ENCODE measurements around the gene AP3B1. TPM values are rescaled to one million over a fixed set of nuclear protein-coding genes. Genes with fewer than 3 reads are reported as not detected.

Gene AP3B1
- total and polyA plus RNA-seq, 2 donors (not counting 3 experiments of a cell fraction or from before 2014, with no cell fraction given): 31.6 to 46.7 TPM

DNA sequence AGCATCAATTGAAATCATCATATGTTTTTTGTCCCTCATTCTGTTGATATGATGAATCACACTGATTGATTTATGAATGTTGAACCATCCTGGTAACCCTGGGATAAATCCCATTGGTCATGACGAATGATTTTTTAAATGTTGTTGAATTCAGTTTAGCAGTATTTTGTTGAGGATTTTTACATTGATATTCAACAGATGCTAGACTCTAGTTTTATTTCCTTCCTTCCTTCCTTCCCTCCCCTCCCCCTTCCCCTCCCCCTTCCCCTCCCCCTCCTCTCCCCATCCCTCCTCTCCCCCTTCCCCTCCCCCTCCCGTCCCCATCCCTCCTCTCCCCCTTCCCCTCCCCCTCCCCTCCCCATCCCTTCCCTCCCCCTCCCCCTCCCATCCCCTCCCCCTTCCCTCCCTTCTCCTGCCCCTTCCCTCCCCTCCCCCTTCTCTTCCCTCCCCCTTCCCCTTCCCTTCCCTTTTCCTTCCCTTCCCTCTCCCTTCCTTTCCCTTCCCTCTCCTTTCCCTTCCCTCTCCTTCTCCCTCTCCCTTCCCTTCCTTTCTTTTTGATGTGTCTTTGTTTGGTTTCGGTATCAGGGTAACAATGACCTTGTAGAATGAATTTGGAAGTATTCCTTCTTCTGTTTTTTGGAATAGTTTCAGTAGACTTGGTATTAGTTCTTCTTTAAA is 142.8 kb downstream of the AP3B1 start:
- H3K9me3 ChIP-seq (replicated peaks; ENCODE audit: control insufficient read depth, insufficient read depth, low read length): no peaks in the 10 kb centered on the region
- no peak overlapping the region for H3K4me3 ChIP-seq (replicated peaks in 1 of 3; ENCODE audit: insufficient read depth in 1 of 3, low read depth in 1 of 3, low read length in 3 of 3)
- no peaks in the 10 kb centered on the region for H3K9me1 ChIP-seq (replicated peaks; ENCODE audit: control insufficient read depth, extremely low read depth, insufficient read depth, low read length)
- BruUV-seq (replicated peaks): no TSS peak
- POLR2A ChIA-PET: no interaction called here
- H4K20me1 ChIP-seq (replicated peaks; ENCODE audit: control insufficient read depth, extremely low read depth, insufficient read depth, low read length): no peaks in the 10 kb centered on the region
- no peak overlapping the region for H3K9ac ChIP-seq (replicated peaks; ENCODE audit: extremely low read depth, insufficient read depth, low read length)
- TF ChIP-seq JUN (IDR thresholded peaks at IDR 0.05; ENCODE audit: borderline replicate concordance, insufficient read depth, insufficient read length, low read depth) (no peak), GATA2 (IDR thresholded peaks at IDR 0.05; ENCODE audit: insufficient read depth, insufficient read length, low read depth, low read length) (no peak), POLR2AphosphoS5 (IDR thresholded peaks at IDR 0.05; ENCODE audit: insufficient read depth, low read depth, low read length) (no peak), FOS (IDR thresholded peaks at IDR 0.05; ENCODE audit: borderline replicate concordance, insufficient read depth, low read length) (no peak), MYC (IDR thresholded peaks at IDR 0.05; ENCODE audit: low read depth, low read length) (no peak), EZH2 (IDR thresholded peaks at IDR 0.05; ENCODE audit: borderline replicate concordance, low read depth, low read length, severe bottlenecking) (no peak), MAX (IDR thresholded peaks at IDR 0.05; ENCODE audit: insufficient read depth, insufficient read length) (no peak), POLR2A (IDR thresholded peaks at IDR 0.05; ENCODE audit: low read depth, low read length) (no peak)
- TF ChIP-seq, protein P1, sequence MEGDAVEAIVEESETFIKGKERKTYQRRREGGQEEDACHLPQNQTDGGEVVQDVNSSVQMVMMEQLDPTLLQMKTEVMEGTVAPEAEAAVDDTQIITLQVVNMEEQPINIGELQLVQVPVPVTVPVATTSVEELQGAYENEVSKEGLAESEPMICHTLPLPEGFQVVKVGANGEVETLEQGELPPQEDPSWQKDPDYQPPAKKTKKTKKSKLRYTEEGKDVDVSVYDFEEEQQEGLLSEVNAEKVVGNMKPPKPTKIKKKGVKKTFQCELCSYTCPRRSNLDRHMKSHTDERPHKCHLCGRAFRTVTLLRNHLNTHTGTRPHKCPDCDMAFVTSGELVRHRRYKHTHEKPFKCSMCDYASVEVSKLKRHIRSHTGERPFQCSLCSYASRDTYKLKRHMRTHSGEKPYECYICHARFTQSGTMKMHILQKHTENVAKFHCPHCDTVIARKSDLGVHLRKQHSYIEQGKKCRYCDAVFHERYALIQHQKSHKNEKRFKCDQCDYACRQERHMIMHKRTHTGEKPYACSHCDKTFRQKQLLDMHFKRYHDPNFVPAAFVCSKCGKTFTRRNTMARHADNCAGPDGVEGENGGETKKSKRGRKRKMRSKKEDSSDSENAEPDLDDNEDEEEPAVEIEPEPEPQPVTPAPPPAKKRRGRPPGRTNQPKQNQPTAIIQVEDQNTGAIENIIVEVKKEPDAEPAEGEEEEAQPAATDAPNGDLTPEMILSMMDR (IDR thresholded peaks at IDR 0.05; ENCODE audit: extremely low read depth in 1 of 2, insufficient read depth in 1 of 2, low read depth in 1 of 2, low read length in 2 of 2): no peak
- no peaks in the 10 kb centered on the region for H3K79me2 ChIP-seq (ENCODE audit: control insufficient read depth, insufficient read depth, low read length)
- DNase-seq (ENCODE audit: low read depth, low spot score): no peak
- CTCF ChIA-PET: no interaction called here
- H3K36me3 ChIP-seq (ENCODE audit: control insufficient read depth in 2 of 2, extremely low read depth in 1 of 2, insufficient read depth in 2 of 2, low read length in 2 of 2): peaks cover 0 to 3% of the 10 kb centered on the region in 2 experiments
- no peak overlapping the region for H3K4me2 ChIP-seq (ENCODE audit: insufficient read depth, low read length)
- intact Hi-C loops (cut with micrococcal nuclease) (loop anchor here (10.0 kb wide), 1 partner anchor 1287 kb away; no protein-coding TSS in a partner anchor), dilution Hi-C loops (cut with MboI; ENCODE audit: extremely low pct_ligation_motif_present, low sequenced_read_pairs) (no loop called here)
- FAIRE-seq: no peak
- H3K27me3 ChIP-seq (ENCODE audit: control insufficient read depth in 2 of 2, insufficient read depth in 2 of 2, low read length in 2 of 2): no peaks in the 10 kb centered on the region
- H2AFZ ChIP-seq (ENCODE audit: low read depth, low read length): no peak overlapping the region
- H3K27ac ChIP-seq (ENCODE audit: insufficient read depth, low read depth, low read length): no peak overlapping the region
- no peaks in the 10 kb centered on the region for H3K4me1 ChIP-seq (ENCODE audit: control insufficient read depth, extremely low read depth, insufficient read depth, low read length)

Data from endothelial cell of umbilical vein (primary cell).